ENCODE data around the gene NMNAT3.

DNA sequence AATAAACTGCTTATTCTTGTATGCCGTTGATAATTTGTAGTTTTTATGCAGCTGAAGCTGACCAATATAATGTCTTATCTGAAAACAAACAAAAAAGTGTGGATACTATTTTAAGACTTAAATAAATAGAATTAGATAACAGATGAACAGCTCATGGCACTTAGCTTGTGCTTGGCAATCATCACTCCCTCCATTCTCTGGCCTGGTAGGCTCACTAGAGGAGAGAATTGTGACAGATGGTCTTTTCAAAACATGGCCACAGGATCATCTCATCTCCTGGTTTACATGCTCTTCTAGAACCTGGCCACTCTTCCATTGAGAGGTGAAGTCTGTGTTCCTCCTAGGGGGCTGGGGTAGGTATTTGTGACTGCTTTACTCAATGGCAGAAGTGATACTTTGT lies 79.8 kb downstream of the NMNAT3 start:
- TF ChIP-seq, protein P1, sequence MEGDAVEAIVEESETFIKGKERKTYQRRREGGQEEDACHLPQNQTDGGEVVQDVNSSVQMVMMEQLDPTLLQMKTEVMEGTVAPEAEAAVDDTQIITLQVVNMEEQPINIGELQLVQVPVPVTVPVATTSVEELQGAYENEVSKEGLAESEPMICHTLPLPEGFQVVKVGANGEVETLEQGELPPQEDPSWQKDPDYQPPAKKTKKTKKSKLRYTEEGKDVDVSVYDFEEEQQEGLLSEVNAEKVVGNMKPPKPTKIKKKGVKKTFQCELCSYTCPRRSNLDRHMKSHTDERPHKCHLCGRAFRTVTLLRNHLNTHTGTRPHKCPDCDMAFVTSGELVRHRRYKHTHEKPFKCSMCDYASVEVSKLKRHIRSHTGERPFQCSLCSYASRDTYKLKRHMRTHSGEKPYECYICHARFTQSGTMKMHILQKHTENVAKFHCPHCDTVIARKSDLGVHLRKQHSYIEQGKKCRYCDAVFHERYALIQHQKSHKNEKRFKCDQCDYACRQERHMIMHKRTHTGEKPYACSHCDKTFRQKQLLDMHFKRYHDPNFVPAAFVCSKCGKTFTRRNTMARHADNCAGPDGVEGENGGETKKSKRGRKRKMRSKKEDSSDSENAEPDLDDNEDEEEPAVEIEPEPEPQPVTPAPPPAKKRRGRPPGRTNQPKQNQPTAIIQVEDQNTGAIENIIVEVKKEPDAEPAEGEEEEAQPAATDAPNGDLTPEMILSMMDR (IDR thresholded peaks at IDR 0.05): no peak
- TF ChIP-seq POLR2A (IDR thresholded peaks at IDR 0.05): no peak

Measured in right lobe of liver (tissue), 4 donors.